ENCODE data around the gene MACROD2.

MACROD2 gene

GRCh38 chr20:15675813-15676484, 1680.6 kb downstream of the MACROD2 start:
- DNase-seq (ENCODE audit: low read depth): no peak

- DNase-seq (ENCODE audit: low read depth): no peak
Measured at GRCh38 chr20:15676815-15677214, 1681.5 kb downstream of the MACROD2 start.

- DNase-seq (ENCODE audit: low read depth): no peak
Measured at GRCh38 chr20:15682690-15683089, 1687.4 kb downstream of the MACROD2 start.

- DNase-seq (ENCODE audit: low read depth): no peak
Measured at GRCh38 chr20:15692570-15692969, 1697.3 kb downstream of the MACROD2 start.

GRCh38 chr20:15699431-15700146, 1704.3 kb downstream of the MACROD2 start:
- DNase-seq (ENCODE audit: low read depth): no peak

- no peak for DNase-seq (ENCODE audit: low read depth)
Measured at GRCh38 chr20:15700147-15700765, 1704.9 kb downstream of the MACROD2 start.

GRCh38 chr20:15702161-15702560, 1706.8 kb downstream of the MACROD2 start:
- DNase-seq (ENCODE audit: low read depth): no peak

- DNase-seq (ENCODE audit: low read depth): no peak
Measured at GRCh38 chr20:15703171-15703911, 1708.0 kb downstream of the MACROD2 start.

GRCh38 chr20:15705975-15706374, 1710.7 kb downstream of the MACROD2 start:
- DNase-seq (ENCODE audit: low read depth): no peak

- no peak for DNase-seq (ENCODE audit: low read depth)
Measured at GRCh38 chr20:15706719-15707118, 1711.4 kb downstream of the MACROD2 start.

- DNase-seq (ENCODE audit: low read depth): peak; percentile 2
Measured at GRCh38 chr20:15708984-15709598, 1713.8 kb downstream of the MACROD2 start.

- no peak for DNase-seq (ENCODE audit: low read depth)
Measured at GRCh38 chr20:15710636-15711035, 1715.3 kb downstream of the MACROD2 start.

GRCh38 chr20:15711177-15711576, 1715.9 kb downstream of the MACROD2 start:
- no peak for DNase-seq (ENCODE audit: low read depth)

- DNase-seq (ENCODE audit: low read depth): no peak
Measured at GRCh38 chr20:15716256-15716655, 1720.9 kb downstream of the MACROD2 start.

- no peak for DNase-seq (ENCODE audit: low read depth)
Measured at GRCh38 chr20:15726416-15726815, 1731.1 kb downstream of the MACROD2 start.

GRCh38 chr20:15734052-15734451, 1738.7 kb downstream of the MACROD2 start:
- no peak for DNase-seq (ENCODE audit: low read depth)

- DNase-seq (ENCODE audit: low read depth): no peak
Measured at GRCh38 chr20:15739035-15739434, 1743.7 kb downstream of the MACROD2 start.

GRCh38 chr20:15740046-15740775, 1744.9 kb downstream of the MACROD2 start:
- DNase-seq (ENCODE audit: low read depth): no peak

GRCh38 chr20:15742087-15742486, 1746.8 kb downstream of the MACROD2 start:
- DNase-seq (ENCODE audit: low read depth): no peak

GRCh38 chr20:15742627-15743026, 1747.3 kb downstream of the MACROD2 start:
- DNase-seq (ENCODE audit: low read depth): no peak

GRCh38 chr20:15756002-15756753, 1760.9 kb downstream of the MACROD2 start:
- no peak for DNase-seq (ENCODE audit: low read depth)

Data from stimulated activated CD8-positive, alpha-beta memory T cell treated with anti-CD3 and anti-CD28 coated beads, Interleukin-12 subunit alpha, Interleukin-12 subunit beta, amount 100 ng/mL, for 1 hour (primary cell).